ENCODE results near the gene INSIG1.
A peak's percentile ranks its signal among the peaks of the same experiment; 100 is the strongest.

INSIG1 gene

GRCh38 chr7:155297517-155298287 is at the start of gene INSIG1:
TSS of gene INSIG1 (plus strand) at chr7:155297878. CDS start at chr7:155298286, 408 bp downstream.
- H3K27ac ChIP-seq (ENCODE audit: low read depth, low read length): peak within 1 kb of the TSS; percentile 74
- H3K27me3 ChIP-seq (ENCODE audit: control insufficient read depth, insufficient read depth, low read length): no peaks in the 10 kb centered on the region
- H3K4me3 ChIP-seq (ENCODE audit: low read length): peak within 1 kb of the TSS; percentile 85
- no peaks in the 10 kb centered on the region for H3K36me3 ChIP-seq (ENCODE audit: control insufficient read depth, insufficient read depth, low read length)
- H3K9ac ChIP-seq (ENCODE audit: low read length): peak within 1 kb of the TSS; percentile 50
- peaks cover 13% of the 10 kb centered on the region for H3K4me1 ChIP-seq (ENCODE audit: control insufficient read depth, insufficient read depth, low read length)

- no peak overlapping the region for H3K27ac ChIP-seq (ENCODE audit: low read depth, low read length)
- H3K27me3 ChIP-seq (ENCODE audit: control insufficient read depth, insufficient read depth, low read length): no peaks in the 10 kb centered on the region
- no peaks in the 10 kb centered on the region for H3K4me1 ChIP-seq (ENCODE audit: control insufficient read depth, insufficient read depth, low read length)
These were observed 49.3 kb upstream of the INSIG1 start for GRCh38 chr7:155248366-155248756.

GRCh38 chr7:155251831-155252230 is 45.8 kb upstream of the INSIG1 start:
- Histone ChIP-seq H3K9ac (ENCODE audit: low read length) (no peak overlapping the region), H3K27me3 (ENCODE audit: control insufficient read depth, insufficient read depth, low read length) (no peaks in the 10 kb centered on the region), H3K36me3 (ENCODE audit: control insufficient read depth, insufficient read depth, low read length) (no peaks in the 10 kb centered on the region), H3K4me1 (ENCODE audit: control insufficient read depth, insufficient read depth, low read length) (no peaks in the 10 kb centered on the region), H3K27ac (ENCODE audit: low read depth, low read length) (no peak overlapping the region), H3K4me3 (ENCODE audit: low read length) (no peak overlapping the region)

More at GRCh38 chr7:155248366-155248756, 49.3 kb upstream of the INSIG1 start:
- Histone ChIP-seq H3K9ac (ENCODE audit: low read length) (no peak overlapping the region), H3K4me3 (ENCODE audit: low read length) (no peak overlapping the region), H3K36me3 (ENCODE audit: control insufficient read depth, insufficient read depth, low read length) (no peaks in the 10 kb centered on the region)

GRCh38 chr7:155252444-155252887 is 45.2 kb upstream of the INSIG1 start:
- no peak overlapping the region for H3K4me3 ChIP-seq (ENCODE audit: low read length)
- no peak overlapping the region for H3K9ac ChIP-seq (ENCODE audit: low read length)
- no peaks in the 10 kb centered on the region for H3K4me1 ChIP-seq (ENCODE audit: control insufficient read depth, insufficient read depth, low read length)
- no peak overlapping the region for H3K27ac ChIP-seq (ENCODE audit: low read depth, low read length)
- H3K36me3 ChIP-seq (ENCODE audit: control insufficient read depth, insufficient read depth, low read length): no peaks in the 10 kb centered on the region
- H3K27me3 ChIP-seq (ENCODE audit: control insufficient read depth, insufficient read depth, low read length): no peaks in the 10 kb centered on the region

- Histone ChIP-seq H3K4me3 (ENCODE audit: low read length) (no peak overlapping the region), H3K4me1 (ENCODE audit: control insufficient read depth, insufficient read depth, low read length) (no peaks in the 10 kb centered on the region), H3K27ac (ENCODE audit: low read depth, low read length) (no peak overlapping the region), H3K9ac (ENCODE audit: low read length) (no peak overlapping the region), H3K36me3 (ENCODE audit: control insufficient read depth, insufficient read depth, low read length) (no peaks in the 10 kb centered on the region), H3K27me3 (ENCODE audit: control insufficient read depth, insufficient read depth, low read length) (no peaks in the 10 kb centered on the region)
These were observed 44.7 kb upstream of the INSIG1 start for GRCh38 chr7:155252892-155253501.

- Histone ChIP-seq H3K27me3 (ENCODE audit: control insufficient read depth, insufficient read depth, low read length) (no peaks in the 10 kb centered on the region), H3K36me3 (ENCODE audit: control insufficient read depth, insufficient read depth, low read length) (no peaks in the 10 kb centered on the region), H3K27ac (ENCODE audit: low read depth, low read length) (no peak overlapping the region)
These were observed 43.7 kb upstream of the INSIG1 start for GRCh38 chr7:155254018-155254417.

GRCh38 chr7:155255071-155255470 is 42.6 kb upstream of the INSIG1 start:
- H3K27me3 ChIP-seq (ENCODE audit: control insufficient read depth, insufficient read depth, low read length): no peaks in the 10 kb centered on the region
- H3K36me3 ChIP-seq (ENCODE audit: control insufficient read depth, insufficient read depth, low read length): no peaks in the 10 kb centered on the region
- no peaks in the 10 kb centered on the region for H3K4me1 ChIP-seq (ENCODE audit: control insufficient read depth, insufficient read depth, low read length)
- H3K4me3 ChIP-seq (ENCODE audit: low read length): no peak overlapping the region
- no peak overlapping the region for H3K9ac ChIP-seq (ENCODE audit: low read length)
- H3K27ac ChIP-seq (ENCODE audit: low read depth, low read length): no peak overlapping the region

More at GRCh38 chr7:155254018-155254417, 43.7 kb upstream of the INSIG1 start:
- Histone ChIP-seq H3K4me3 (ENCODE audit: low read length) (no peak overlapping the region), H3K4me1 (ENCODE audit: control insufficient read depth, insufficient read depth, low read length) (no peaks in the 10 kb centered on the region), H3K9ac (ENCODE audit: low read length) (no peak overlapping the region)

GRCh38 chr7:155255621-155256020 is 42.1 kb upstream of the INSIG1 start:
- Histone ChIP-seq H3K4me3 (ENCODE audit: low read length) (no peak overlapping the region), H3K9ac (ENCODE audit: low read length) (no peak overlapping the region), H3K36me3 (ENCODE audit: control insufficient read depth, insufficient read depth, low read length) (no peaks in the 10 kb centered on the region), H3K27me3 (ENCODE audit: control insufficient read depth, insufficient read depth, low read length) (no peaks in the 10 kb centered on the region), H3K4me1 (ENCODE audit: control insufficient read depth, insufficient read depth, low read length) (no peaks in the 10 kb centered on the region), H3K27ac (ENCODE audit: low read depth, low read length) (no peak overlapping the region)

GRCh38 chr7:155256081-155256760 is 41.5 kb upstream of the INSIG1 start:
- Histone ChIP-seq H3K27ac (ENCODE audit: low read depth, low read length) (no peak overlapping the region), H3K4me3 (ENCODE audit: low read length) (no peak overlapping the region), H3K36me3 (ENCODE audit: control insufficient read depth, insufficient read depth, low read length) (no peaks in the 10 kb centered on the region), H3K4me1 (ENCODE audit: control insufficient read depth, insufficient read depth, low read length) (no peaks in the 10 kb centered on the region), H3K27me3 (ENCODE audit: control insufficient read depth, insufficient read depth, low read length) (no peaks in the 10 kb centered on the region), H3K9ac (ENCODE audit: low read length) (no peak overlapping the region)

- H3K36me3 ChIP-seq (ENCODE audit: control insufficient read depth, insufficient read depth, low read length): no peaks in the 10 kb centered on the region
- H3K9ac ChIP-seq (ENCODE audit: low read length): no peak overlapping the region
- no peak overlapping the region for H3K27ac ChIP-seq (ENCODE audit: low read depth, low read length)
- no peak overlapping the region for H3K4me3 ChIP-seq (ENCODE audit: low read length)
- no peaks in the 10 kb centered on the region for H3K4me1 ChIP-seq (ENCODE audit: control insufficient read depth, insufficient read depth, low read length)
- H3K27me3 ChIP-seq (ENCODE audit: control insufficient read depth, insufficient read depth, low read length): no peaks in the 10 kb centered on the region
These were observed 40.8 kb upstream of the INSIG1 start for GRCh38 chr7:155256761-155257481.

GRCh38 chr7:155257482-155258225 is 40.0 kb upstream of the INSIG1 start:
- no peaks in the 10 kb centered on the region for H3K36me3 ChIP-seq (ENCODE audit: control insufficient read depth, insufficient read depth, low read length)
- H3K4me1 ChIP-seq (ENCODE audit: control insufficient read depth, insufficient read depth, low read length): no peaks in the 10 kb centered on the region
- H3K27ac ChIP-seq (ENCODE audit: low read depth, low read length): peak overlapping the region; percentile 6
- H3K4me3 ChIP-seq (ENCODE audit: low read length): no peak overlapping the region
- no peak overlapping the region for H3K9ac ChIP-seq (ENCODE audit: low read length)
- H3K27me3 ChIP-seq (ENCODE audit: control insufficient read depth, insufficient read depth, low read length): no peaks in the 10 kb centered on the region
